HG02885 (cell line): ENCODE results near the gene TRAPPC2L.

Experiments
- ATAC-seq: cut with Tn5 transposase; IDR thresholded peaks from one replicate; pipeline ENCODE4 v1.9.1; 2021; ENCODE audit warnings: mild to moderate bottlenecking; ENCODE audit not compliant: unreplicated experiment, poor library complexity

Gene TRAPPC2L

DNA sequence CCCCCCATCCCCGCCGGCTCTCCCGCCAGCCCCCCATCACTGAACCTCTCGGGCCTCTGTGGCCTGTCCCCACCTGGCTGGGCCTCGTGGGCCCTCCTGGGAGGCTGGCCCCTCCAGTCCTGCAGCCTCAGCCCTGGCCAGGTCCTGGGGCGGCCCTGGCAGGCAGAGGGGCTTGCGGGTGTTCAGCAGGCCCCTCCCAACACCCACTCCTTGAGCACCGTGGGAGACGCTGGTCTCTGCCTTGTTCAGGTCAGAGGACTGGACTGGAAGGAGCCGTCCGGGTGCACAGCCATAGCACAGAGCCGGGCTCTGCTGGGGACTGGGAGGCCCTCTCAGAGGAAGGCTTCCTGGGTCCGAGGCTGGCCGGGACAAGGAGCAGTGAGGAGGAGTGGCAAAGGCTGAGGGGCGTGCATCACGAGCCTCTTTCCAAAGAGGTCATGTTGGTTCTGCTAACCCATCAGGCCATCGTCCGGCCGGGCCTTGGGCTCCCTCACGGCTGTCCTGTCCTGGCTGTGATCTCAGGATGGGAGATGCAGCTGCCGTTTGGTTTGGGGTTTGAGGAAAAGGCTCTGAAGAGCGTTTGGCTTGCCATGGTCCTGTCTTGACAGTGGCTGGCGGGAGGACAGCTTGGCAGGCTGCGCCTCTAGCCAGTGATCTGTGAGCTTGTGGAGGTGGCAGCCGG, 15.9 kb downstream of the TRAPPC2L start:
- no peak for ATAC-seq

DNA sequence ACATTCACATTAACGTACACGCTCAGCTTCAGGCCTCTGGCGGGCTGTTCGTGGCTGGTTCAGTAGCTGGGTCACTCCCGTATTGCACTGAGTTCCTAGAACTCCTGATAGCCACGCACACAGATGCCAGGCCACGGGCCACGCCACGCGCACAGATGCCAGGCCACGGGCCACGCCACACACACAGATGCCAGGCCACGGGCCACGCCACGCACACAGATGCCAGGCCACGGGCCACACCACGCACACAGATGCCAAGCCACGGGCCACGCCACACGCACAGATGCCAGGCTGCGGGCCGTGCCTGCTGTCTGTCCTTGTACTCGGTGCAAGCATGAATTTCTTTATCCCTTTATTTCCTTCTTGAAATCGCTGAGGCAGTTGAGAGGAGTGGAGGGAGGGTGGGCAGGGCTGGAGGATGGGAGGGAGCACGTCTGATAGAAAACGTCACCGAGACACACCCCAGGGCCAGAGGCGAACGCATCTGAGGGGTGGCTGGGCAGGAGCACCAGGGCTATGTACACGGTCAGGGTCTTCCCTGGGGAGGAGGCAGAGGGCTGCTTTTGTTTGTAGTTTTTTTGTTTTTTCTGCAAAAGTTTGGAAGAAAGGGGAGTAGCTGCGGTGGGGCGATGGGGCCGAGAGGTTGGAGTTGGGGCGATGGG, 18.1 kb downstream of the TRAPPC2L start:
- ATAC-seq = no peak

DNA sequence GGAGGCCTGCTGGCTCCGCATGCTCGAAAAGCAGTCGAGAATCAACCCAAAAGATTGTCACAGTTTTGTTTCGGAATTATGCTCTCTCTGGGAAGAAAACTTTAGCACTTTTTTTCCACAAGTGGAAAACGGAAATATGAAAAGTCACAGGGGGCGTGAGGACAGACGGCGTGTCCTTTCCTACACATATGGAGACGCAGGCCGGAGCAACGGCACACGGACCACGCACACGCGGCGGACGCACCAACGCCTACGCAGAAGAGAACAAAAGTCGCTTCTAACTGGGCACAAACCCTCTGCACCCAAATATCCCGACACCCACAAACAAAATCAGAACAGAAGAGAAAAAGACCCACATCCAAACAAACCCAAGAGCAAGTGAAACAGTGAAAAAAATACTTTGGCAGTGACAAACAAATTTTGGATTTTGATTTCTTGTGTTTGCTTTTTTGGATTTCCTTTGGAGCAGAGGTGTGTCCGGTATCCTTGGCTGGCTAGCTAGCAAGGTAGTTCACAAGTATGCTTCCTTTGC, 18.8 kb downstream of the TRAPPC2L start:
- no peak for ATAC-seq

DNA sequence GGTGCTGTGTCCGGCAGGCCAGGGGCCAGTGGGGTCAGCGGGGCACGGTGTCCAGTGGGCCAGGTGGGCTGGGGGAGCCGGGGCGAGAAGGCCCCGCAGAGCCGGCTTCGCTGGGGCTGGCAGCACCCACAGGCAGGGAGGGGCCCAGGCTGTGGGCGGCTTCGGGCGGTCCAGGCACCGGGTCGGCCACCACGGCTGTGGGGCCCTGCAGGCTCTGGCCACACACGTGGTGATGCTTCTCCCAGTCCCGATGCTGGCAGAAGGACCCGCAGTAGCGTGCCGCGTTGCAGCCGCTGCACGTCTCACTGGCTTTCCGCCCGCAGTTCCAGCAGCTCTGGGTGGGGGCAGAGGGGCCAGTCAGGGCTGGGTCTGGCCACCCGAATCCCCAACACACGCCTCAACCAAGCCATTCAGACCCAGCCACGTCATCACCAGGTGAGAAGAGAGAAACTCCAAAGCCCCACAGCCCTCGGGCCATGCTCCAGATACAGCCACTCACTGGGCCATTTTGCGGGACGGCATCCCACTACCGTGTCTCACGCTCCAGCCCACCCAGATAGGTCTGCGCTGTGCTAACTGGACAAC, 20.1 kb downstream of the TRAPPC2L start:
- no peak for ATAC-seq

DNA sequence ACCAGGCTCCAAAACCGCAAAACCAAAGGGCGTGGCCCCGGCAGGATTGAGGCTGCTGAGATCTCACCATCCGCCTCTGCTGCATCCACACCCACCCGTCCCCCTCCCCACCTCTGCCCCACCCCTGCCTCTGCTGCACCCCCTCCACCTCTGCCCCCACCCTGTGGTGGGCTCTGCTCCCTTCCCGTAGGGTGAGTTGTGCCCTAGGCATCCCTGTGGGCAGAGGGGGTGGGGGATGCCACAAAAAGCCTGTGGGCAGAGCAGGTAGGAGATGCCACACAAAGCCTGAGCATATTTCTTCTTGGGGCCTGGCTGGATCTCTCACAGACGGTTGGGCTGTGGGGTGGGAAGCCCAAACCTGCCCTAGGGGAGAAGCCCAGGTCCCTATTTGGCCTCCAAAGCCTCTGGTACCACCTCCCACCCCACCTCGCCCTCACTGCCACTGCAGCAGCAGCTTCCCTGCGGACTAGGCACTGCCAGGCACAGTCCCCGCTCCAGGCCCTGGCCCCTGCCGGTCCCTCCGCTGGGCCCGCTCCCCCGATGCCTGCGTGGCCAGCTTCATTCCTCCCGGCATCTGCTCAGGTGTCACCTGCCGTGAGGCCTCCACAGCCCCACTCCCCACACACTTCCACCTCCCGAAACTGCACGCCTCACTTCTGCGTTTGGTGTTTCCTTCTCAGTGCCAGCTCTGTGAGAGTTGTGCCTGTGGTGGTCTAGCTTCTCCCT, 20.8 kb downstream of the TRAPPC2L start:
- no peak for ATAC-seq

DNA sequence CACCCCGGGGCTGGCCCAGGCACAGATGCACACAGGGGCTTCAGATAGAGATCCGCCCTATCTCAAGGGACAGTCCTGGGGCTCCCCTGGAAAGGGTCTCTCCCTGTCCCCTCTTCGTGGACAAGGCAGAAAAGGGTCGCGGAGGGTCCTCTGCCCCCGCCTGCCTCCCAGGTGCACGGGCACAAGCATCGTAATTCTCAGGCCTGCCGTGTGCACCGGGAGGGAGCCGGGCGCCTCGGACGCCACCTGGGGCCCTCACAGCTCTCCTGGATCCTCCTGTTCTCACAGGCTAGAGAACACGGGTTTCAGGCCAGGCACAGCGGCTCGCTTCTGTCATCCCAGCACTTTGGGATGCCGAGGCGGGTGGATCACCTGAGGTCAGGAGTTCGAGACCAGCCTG, 21.4 kb downstream of the TRAPPC2L start:
- no peak for ATAC-seq

DNA sequence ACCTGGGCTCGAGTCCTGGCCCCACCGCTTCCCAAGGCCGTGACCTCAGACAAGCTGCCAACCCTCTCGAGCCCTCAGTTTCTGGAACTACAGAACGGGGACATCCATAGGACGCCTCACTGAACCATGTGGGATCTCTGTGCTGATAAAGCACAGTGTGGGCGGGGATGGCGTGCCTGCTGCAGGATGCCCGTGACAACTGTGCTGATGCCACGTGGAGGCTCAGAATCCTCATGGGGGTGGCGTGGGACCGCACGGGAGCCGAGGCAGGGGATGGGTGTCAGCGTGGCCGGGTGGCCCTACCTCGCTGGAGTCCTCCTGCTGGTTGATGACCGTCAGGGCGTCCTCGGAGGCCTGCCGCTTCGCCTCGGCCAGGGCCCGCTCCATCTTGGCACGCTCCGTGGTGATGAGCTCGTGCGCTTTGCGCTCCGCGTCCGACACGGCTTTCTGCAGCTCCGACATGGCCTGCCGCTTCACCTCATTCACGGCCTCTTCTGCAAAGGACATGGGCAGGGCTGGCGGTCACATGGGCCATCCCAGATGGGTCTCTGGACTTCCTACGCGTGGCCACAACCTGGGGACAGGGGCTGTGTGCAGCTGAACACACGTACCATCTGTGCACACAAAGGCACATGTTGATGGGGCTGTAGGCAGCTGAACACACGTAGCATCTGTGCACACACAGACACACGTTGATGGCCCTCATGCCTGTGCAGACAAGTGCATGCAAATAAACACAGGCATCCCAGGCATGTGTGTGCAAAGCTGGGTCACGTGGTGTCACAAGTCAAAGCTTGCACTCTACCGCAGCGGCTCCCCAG, 22.2 kb downstream of the TRAPPC2L start:
- no peak for ATAC-seq

DNA sequence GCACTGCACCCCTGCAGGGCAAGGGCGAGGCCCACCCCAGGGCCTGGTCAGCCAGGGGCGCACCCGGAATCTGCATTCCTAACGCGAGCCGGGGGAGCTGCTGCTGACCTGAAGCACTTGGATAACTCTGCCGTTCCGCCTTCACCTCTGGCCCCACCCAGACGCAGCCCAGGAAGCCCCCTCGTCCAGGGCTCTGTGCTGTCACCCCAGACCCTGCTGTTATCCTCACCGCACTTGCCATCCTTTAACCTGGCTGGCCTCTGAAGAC, 22.8 kb downstream of the TRAPPC2L start:
- no peak for ATAC-seq

DNA sequence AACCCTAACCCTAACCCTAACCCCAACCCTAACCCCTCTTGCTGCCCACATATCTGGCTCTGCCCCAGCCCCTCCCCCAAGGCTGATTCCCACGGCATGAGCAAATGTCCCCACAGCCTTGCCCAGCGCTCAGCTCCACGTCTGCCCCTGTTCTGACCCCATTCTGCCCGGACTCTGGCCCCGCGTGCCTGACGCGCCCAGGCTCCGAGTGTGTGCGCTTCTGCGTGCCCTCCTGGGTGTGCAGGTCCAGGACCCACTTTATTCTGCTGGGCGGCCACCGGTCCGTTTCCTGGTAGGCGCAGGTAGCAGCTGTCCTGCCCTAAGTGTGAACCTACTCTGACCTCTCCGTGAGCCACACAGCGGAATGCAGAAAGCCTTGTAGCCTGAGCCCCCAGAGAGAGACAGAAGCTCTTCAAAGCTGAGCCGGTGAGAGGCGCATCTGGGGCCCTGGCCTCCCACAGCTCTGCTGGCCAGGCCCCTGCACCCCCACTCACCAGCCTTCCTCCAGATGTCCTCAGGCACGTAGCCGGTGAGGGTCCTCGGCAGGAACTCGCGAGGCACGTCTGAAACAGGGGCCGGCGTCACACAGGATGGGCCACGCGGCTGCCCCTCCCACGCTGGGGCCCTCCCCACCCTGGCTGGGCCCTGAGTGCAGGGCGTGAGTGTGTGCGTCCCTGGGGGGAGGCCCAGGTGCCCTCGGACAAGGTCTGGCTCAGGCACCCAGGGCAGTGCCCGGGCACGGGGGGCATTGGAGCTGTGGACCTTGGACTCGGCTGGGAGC, 23.5 kb downstream of the TRAPPC2L start:
- ATAC-seq = no peak

DNA sequence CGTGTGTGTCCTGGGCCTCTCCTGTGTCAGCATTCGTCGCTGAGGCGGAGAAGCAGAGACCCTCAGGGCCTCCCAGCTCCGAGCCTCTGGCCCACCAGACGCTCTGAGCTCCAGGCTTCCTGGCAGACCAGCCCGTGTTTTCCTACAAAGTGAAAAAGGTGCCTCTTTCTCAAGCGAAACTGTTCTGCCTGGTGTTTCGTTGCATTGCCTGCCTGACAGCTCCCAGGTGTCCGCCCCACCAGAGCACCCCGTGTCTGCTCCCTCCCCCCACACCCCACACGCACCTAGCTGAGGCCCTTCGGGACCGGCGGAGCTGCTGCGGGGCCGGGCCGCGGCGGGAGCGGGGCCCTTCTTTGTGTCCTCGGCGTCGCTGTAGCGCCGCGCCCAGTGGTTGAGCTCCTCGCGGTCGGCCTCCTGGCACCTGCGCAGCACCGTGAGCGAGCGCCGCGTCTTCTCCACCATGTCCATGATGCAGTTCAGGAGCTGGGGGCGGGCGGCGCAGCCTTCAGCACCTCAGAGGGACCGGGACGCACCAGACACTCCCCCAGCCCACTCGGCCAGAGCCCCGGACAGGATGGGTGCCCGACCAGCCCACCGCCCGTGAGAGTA, 24.2 kb downstream of the TRAPPC2L start:
- no peak for ATAC-seq

DNA sequence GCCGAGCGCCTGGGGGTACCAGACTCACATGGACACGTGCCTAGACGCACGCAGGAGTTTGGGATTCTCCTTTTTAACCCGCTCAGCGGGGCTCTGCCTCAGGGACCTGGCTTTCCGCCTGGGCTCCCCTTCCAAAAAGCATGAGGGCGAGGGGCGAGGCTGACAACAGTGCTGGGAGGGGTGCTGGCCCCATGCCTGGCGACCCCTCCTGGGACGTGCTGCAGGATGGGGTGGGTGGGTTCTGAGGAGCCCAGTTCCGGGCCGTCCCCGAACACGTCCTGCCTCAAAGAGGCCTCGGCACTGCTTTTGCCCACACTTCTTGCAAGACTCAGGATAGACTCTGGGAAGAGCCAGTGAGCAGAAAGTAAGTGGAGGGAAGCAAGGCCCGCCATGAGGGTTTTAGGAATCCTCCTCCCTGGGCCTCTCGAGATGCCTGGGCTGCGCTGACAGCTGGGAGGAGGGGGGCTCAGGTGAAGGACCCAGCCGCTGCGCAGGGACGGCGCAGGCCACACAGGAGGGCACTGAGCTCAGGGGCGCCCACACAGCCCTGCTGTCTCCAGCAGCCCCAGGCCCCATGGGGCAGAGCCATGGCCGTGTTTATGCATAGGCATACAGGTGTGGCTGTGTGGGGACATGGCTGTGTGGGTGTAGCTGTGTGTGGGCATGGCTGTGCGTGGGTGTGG, 24.9 kb downstream of the TRAPPC2L start:
- no peak for ATAC-seq

DNA sequence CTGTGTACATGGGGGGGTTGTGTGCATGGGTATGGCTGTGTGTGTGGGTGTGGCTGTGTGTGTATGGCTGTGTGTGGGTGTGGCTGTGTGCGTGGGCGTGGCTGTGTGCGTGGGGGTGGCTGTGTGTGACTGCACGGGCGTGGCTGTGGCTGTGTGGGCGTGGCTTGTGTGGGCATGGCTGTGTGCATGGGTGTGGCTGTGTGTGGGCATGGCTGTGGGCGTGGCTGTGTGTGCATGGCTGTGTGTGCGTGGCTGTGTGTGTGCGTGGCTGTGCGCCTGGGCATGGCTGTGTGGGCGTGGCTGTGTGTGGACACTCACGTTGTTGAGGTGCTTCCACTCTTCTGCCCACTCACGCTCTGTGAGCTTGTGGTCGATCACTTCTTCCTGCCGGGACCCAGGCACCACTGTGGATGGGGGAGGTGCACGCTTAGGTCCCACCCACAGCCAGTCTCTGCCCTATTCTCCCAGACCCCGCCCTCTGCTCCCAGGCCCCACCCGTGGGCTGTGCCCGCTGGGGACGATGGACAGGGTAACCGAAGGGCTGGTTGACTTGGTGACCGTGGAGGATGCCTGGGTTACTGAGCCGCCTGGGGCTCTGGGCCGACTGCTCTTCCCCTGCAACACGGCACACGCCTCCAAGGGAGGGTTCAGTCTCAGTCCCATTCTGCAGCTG, 25.6 kb downstream of the TRAPPC2L start:
- no peak for ATAC-seq

DNA sequence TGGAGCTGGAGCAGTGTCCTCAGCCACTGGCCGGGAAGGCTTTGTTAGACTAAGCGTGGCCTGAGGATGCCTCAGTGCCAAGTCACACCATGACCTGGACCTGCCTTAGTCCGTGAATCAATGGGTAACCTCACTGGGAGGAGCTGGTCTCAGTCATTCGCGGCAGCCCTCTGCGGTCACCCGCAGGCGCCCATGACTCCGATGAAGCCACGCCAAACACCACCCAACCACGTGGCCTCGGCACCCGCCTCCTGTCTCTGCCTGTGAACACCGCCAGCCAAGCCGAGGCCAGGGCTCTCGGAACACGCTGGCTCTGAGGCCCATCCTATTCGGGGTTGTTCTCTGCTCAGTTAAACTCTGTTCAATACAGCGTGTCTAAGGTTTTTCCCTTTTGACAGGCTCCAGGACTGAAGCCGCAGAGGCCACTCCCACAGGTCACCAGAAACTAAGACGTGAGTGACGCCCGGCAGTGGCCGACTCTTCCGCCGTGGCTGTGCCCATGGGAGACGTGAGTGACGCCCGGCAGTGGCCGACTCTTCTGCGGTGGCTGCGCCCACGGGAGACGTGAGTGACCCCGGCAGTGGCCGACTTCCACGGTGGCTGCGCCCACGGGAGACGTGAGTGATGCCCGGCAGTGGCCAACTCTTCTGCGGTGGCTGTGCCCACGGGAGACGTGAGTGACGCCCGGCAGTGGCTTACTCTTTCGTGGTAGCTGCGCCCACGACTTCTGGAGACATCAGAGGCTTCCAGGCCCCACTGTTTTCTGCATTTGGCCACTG, 26.4 kb downstream of the TRAPPC2L start:
- no peak for ATAC-seq

DNA sequence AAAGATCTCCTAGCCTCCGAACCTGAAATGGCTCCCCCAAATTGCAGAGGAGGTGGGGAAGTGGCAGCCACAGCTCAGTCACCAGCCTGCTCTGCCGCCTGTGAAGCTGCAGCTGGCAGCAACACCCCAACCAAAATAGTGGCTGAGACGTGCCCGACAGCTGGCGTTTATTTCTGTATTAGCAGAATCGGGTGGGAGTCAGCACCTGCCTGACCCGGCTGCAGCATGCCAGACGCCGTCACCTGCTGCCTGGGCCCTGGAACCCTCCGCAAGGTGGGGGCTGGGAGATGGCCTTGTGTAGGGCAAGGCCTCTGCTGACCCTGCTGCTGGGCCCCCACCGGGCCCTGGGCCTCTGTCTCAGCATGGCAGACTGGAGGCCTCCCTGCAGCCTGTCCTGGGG, 27.0 kb downstream of the TRAPPC2L start:
- ATAC-seq = no peak

DNA sequence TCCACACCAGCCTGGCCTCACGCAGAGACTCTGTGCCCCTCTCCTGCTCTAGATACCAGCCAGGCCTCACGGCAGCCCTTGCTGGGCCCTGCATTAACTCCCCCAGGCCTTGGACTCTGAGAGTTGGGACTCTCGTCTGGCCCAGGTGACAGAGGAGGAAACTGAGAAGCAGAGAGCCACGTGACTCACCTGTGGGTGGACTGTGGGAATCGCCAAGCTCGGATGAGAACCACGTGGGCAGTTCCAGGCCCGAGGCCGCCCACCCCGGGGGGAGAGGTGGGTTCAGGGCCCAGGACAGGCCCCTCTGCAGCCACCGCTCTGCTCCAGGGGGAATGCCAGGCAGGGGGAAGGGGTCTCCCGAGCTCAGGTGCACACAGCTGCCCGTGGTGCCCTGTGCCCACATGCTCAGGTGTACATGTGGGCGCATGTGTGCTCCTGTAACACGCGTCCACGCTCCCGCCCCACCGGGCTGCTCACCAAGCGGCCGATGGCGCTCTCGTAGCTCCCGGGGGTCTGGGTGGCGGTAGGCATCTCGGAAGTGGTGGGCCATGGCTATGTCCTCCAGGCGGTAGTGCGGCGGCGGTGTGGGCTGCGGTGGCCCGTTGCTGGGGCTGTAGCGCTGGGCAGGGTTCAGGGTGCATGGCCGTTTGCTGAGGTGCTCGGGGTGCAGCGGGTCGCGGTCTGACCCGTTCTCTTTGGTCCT, 27.8 kb downstream of the TRAPPC2L start:
- no peak for ATAC-seq

DNA sequence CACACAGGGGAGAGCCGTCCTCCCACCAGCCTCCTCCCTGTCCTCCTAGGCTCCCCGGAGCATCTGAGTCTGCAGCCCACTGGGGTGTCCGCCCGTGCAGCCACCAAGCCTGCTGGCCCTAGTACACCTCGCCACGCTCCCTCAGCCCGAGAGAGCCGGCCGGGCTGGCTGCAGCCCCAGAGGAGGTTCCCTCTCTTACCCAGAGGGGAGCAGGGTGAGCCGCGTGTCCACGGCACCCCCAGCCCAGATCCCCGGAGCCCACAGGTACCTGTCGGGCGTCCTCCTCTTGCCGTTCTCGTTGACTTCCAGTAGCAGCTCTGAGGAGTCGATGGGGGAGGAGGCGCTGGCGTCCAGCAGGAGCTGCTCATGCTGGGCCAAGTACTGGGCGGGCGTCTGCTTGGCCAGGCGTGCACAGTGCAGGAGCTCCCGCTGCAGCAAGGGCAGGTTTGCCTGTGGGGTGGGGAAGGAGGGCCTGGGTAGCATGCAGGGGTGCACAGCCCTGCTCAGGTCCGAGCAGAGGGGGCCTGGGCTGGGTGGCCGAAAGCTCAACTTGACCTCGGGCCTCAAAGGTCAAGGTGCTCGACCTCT, 28.9 kb downstream of the TRAPPC2L start:
- no peak for ATAC-seq
